ENCODE data around the gene CCDC134. TPM values are rescaled to one million over a fixed set of nuclear protein-coding genes. Genes with fewer than 3 reads are reported as not detected.

CCDC134 gene
- total RNA-seq, 6 donors from 2014 or later = 5.5 to 12.6 (median 8.8) TPM

DNA sequence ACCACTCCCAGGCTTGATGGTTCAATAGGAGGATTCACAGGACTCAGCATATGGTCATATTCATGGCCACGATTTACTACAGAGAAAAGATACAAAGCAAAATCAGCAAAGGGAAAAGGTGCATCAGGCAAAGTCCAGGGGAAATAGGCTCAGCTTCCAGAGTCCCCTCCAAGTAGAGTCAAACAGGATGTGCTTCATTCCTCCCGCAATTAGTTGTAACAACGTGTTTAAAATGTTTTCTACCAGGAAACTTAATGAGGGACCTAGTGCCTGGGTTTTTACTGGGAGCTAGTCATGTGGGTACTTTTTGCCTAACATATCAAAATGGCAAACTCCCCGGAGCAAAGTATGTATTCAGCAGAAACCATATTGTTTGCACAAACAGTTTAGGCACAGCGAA, 17.5 kb downstream of the CCDC134 start:
- Histone ChIP-seq H3K27ac (no peak overlapping the region), H3K4me3 (no peak overlapping the region), H3K27me3 (no peaks in the 10 kb centered on the region), H3K4me1 (no peaks in the 10 kb centered on the region), H3K9me3 (no peaks in the 10 kb centered on the region), H3K36me3 (peaks cover 0 to 27% (median 4%) of the 10 kb centered on the region in 4 donors)
- DNase-seq = no peak
- WGBS, 2 donors = 80 to 91% methylated on average over 5 of the region's 5 CpGs
- ATAC-seq (ENCODE audit: low FRiP score in 2 of 2) = no peak
- TF ChIP-seq EP300 (IDR thresholded peaks at IDR 0.05) (no peak), POLR2A (IDR thresholded peaks at IDR 0.05) (no peak), POLR2AphosphoS5 (IDR thresholded peaks at IDR 0.05) (no peak)
- TF ChIP-seq, protein P1, sequence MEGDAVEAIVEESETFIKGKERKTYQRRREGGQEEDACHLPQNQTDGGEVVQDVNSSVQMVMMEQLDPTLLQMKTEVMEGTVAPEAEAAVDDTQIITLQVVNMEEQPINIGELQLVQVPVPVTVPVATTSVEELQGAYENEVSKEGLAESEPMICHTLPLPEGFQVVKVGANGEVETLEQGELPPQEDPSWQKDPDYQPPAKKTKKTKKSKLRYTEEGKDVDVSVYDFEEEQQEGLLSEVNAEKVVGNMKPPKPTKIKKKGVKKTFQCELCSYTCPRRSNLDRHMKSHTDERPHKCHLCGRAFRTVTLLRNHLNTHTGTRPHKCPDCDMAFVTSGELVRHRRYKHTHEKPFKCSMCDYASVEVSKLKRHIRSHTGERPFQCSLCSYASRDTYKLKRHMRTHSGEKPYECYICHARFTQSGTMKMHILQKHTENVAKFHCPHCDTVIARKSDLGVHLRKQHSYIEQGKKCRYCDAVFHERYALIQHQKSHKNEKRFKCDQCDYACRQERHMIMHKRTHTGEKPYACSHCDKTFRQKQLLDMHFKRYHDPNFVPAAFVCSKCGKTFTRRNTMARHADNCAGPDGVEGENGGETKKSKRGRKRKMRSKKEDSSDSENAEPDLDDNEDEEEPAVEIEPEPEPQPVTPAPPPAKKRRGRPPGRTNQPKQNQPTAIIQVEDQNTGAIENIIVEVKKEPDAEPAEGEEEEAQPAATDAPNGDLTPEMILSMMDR (IDR thresholded peaks at IDR 0.05) = no peak

GRCh38 chr22:41818596-41818995, 18.1 kb downstream of the CCDC134 start:
- no peak overlapping the region for H3K4me3 ChIP-seq
- no peaks in the 10 kb centered on the region for H3K9me3 ChIP-seq
- DNase-seq (no peak), ATAC-seq (ENCODE audit: low FRiP score in 2 of 2) (no peak)
- WGBS, 2 donors = 80 to 92% methylated on average over 5 to 6 of the region's 6 CpGs
- H3K27ac ChIP-seq = no peak overlapping the region
- H3K36me3 ChIP-seq = peaks cover 0 to 21% (median 2%) of the 10 kb centered on the region in 4 donors
- H3K4me1 ChIP-seq = no peaks in the 10 kb centered on the region
- no peak for TF ChIP-seq POLR2A (IDR thresholded peaks at IDR 0.05)
- TF ChIP-seq, protein P1 (IDR thresholded peaks at IDR 0.05) = no peak
- no peak for TF ChIP-seq POLR2AphosphoS5 (IDR thresholded peaks at IDR 0.05)
- no peak for TF ChIP-seq EP300 (IDR thresholded peaks at IDR 0.05)
- no peaks in the 10 kb centered on the region for H3K27me3 ChIP-seq

DNA sequence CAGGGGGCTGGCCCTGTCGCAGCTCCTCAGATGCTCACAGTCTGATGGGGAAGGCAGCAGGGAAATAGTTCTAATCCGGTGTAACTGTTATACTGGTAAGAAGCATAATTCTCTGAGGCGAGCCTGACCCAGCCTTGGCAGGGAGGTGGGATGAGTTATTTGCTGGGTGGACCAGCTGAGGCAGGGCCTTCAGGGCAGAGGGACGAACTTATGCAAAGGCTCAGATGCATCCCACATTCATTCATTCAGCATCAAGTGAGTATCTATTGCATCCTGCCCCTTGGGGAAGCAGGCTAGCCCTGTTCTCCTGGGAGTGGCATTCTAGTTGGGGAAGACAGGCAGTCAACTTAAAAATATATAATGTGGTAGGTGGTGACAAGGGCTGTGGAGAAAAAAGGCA, 18.8 kb downstream of the CCDC134 start:
- no peaks in the 10 kb centered on the region for H3K27me3 ChIP-seq
- H3K4me1 ChIP-seq = no peaks in the 10 kb centered on the region
- no peak overlapping the region for H3K27ac ChIP-seq
- TF ChIP-seq POLR2AphosphoS5 (IDR thresholded peaks at IDR 0.05) = no peak
- TF ChIP-seq EP300 (IDR thresholded peaks at IDR 0.05) = no peak
- no peak for TF ChIP-seq POLR2A (IDR thresholded peaks at IDR 0.05)
- TF ChIP-seq, protein P1 (IDR thresholded peaks at IDR 0.05) = no peak
- whole genome bisulfite sequencing, 2 donors = 91 to 100% methylated on average over 4 of the region's 4 CpGs
- no peak for DNase-seq
- ATAC-seq (ENCODE audit: low FRiP score in 2 of 2) = no peak
- H3K36me3 ChIP-seq = peaks cover 0 to 17% (median 2%) of the 10 kb centered on the region in 4 donors
- no peak overlapping the region for H3K4me3 ChIP-seq
- no peaks in the 10 kb centered on the region for H3K9me3 ChIP-seq

DNA sequence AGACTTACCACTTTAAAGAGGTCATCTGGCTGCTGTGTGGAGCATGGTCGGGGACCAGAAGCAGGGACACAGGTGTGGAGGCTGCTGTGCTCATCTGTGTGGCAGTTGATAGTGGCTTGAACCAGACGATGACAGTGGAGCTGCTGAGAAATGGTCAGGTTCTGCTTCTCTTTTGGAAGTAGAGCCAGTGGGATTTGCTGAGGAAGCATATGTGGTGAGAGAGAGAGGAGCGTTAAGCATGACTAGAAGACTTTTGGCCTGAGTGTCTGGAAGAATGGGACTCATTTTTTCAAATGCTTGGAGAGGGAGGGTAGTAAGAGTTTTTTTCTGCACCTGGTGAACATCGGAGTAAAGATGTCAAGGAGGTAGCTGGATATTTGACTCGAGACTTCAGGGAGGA, 20.0 kb downstream of the CCDC134 start:
- Histone ChIP-seq H3K4me3 (no peak overlapping the region), H3K27ac (no peak overlapping the region), H3K4me1 (peaks cover 0 to 9% (median 2%) of the 10 kb centered on the region in 4 donors), H3K9me3 (no peaks in the 10 kb centered on the region), H3K27me3 (no peaks in the 10 kb centered on the region), H3K36me3 (peaks cover 0 to 15% (median 2%) of the 10 kb centered on the region in 4 donors)
- ATAC-seq (ENCODE audit: low FRiP score in 2 of 2) (no peak), DNase-seq (no peak)
- 90 to 92% methylated on average over 5 of the region's 5 CpGs for WGBS, 2 donors
- TF ChIP-seq EP300 (IDR thresholded peaks at IDR 0.05) (no peak), POLR2AphosphoS5 (IDR thresholded peaks at IDR 0.05) (no peak), POLR2A (IDR thresholded peaks at IDR 0.05) (no peak)
- TF ChIP-seq, protein P1 (IDR thresholded peaks at IDR 0.05) = no peak
